K562 (cell line): ENCODE measurements around the gene FARP1. TPM values are rescaled to one million over a fixed set of nuclear protein-coding genes. Genes with fewer than 3 reads are reported as not detected.

Experiments used
- ATAC-seq: fragments of 200-7000 bp; cut with Tn5 transposase; 3 replicates; pipeline ENCODE4 v1.9.1; 2020; ENCODE audit warnings: moderate library complexity
- BruUV-seq: library from RNA; stranded (reverse); fragments of 400-500 nt; replicated peaks from 2 replicates; lab custom pipeline; 2021; lab: Mats Ljungman, UMichigan
- CTCF ChIA-PET: fragments of 300-600 bp; formaldehyde crosslinking; extraction: SDS; loops from one replicate; lab custom pipeline; 2021; ENCODE audit warnings: low intra/inter-chr PET ratio; lab: Yijun Ruan, JAX
- POLR2A ChIA-PET: fragments of 300-600, 350-650 bp; sonication (Branson Sonifier 250); formaldehyde crosslinking; extraction: SDS; loops from one replicate; lab custom pipeline; 2021; ENCODE audit warnings: antibody characterized with exemption, inconsistent platforms; lab: Yijun Ruan, JAX
- DNase-seq, 4 experiments: peaks; one replicate each; pipeline versions ENCODE4 v3.0.0 to v3.0.0-alpha.2; 2011 to 2018; ENCODE audit warnings: low spot score in 3 of 4, mixed read lengths in 3 of 4; ENCODE audit errors: extremely low read depth in 1 of 4
- FAIRE-seq: peaks from 2 replicates; lab custom pipeline; 2011; peaks lifted over from hg19 to GRCh38; lab: Jason Lieb, UNC
- H2AFZ ChIP-seq: 2 replicates; pipeline ENCODE4 v1.6.0; 2011; ENCODE audit warnings: low read depth, low read length, control low read depth, inconsistent platforms
- H3K27ac ChIP-seq: fragments of 200-600 bp; 3 replicates; pipeline ENCODE4 v1.8.0; 2011; ENCODE audit warnings: low read depth, mild to moderate bottlenecking, control low read depth, inconsistent platforms, low read length, moderate library complexity, mixed read lengths; ENCODE audit errors: extremely low read depth
- H3K27me3 ChIP-seq, 2 experiments: fragments of 300-600 bp in 1 of 2; 2 replicates in 1 of 2; 3 replicates in 1 of 2; pipeline versions ENCODE4 v1.6.0 to v1.8.0; 2011; ENCODE audit warnings: inconsistent platforms in 2 of 2, low read length in 2 of 2, mild to moderate bottlenecking in 1 of 2, mixed read lengths in 1 of 2, moderate library complexity in 1 of 2; ENCODE audit not compliant: control insufficient read depth in 2 of 2, insufficient read depth in 2 of 2
- H3K36me3 ChIP-seq: fragments of 300-600 bp; 3 replicates; pipeline ENCODE4 v1.8.0; 2011; ENCODE audit warnings: mild to moderate bottlenecking, low read length, inconsistent platforms; ENCODE audit not compliant: control insufficient read depth, insufficient read depth
- H3K4me1 ChIP-seq, 2 experiments: fragments of 200-600 bp in 1 of 2; replicated peaks in 1 of 2; 2 replicates in 1 of 2; 3 replicates in 1 of 2; pipeline versions ENCODE4 v1.5.1 to v1.8.0; 2011; ENCODE audit warnings: inconsistent platforms in 2 of 2, low read length in 2 of 2, mild to moderate bottlenecking in 1 of 2, mixed read lengths in 1 of 2, moderate library complexity in 1 of 2; ENCODE audit not compliant: control insufficient read depth in 2 of 2, insufficient read depth in 2 of 2
- H3K4me2 ChIP-seq: 2 replicates; pipeline ENCODE4 v1.6.1; 2011; ENCODE audit warnings: low read length, control low read depth, inconsistent platforms, mixed read lengths; ENCODE audit not compliant: insufficient read depth
- H3K4me3 ChIP-seq: fragments of 200-600 bp; sonication (generic), shearing (Covaris generic); 2 replicates; pipeline ENCODE4 v1.5.1; 2016; ENCODE audit warnings: control low read depth, inconsistent platforms
- H3K79me2 ChIP-seq: fragments of 200-600 bp; 3 replicates; pipeline ENCODE4 v1.8.0; 2011; ENCODE audit warnings: low read length, inconsistent platforms; ENCODE audit not compliant: control insufficient read depth, insufficient read depth
- H3K9ac ChIP-seq, 2 experiments: 2 replicates each; pipeline versions ENCODE4 v1.6.0 to v1.6.1; 2011; ENCODE audit warnings: low read depth in 2 of 2, low read length in 2 of 2, control low read depth in 1 of 2, inconsistent platforms in 1 of 2, mild to moderate bottlenecking in 1 of 2, mixed read lengths in 1 of 2; ENCODE audit not compliant: insufficient read depth in 1 of 2
- H3K9me1 ChIP-seq: one replicate; pipeline ENCODE4 v1.6.0; 2011; ENCODE audit warnings: inconsistent platforms, mild to moderate bottlenecking, low read length, moderate library complexity; ENCODE audit not compliant: control insufficient read depth, insufficient read depth
- H3K9me3 ChIP-seq: replicated peaks from 2 replicates; pipeline ENCODE4 v1.5.1; 2011; ENCODE audit warnings: low read depth, low read length, inconsistent platforms; ENCODE audit not compliant: control insufficient read depth, insufficient read depth
- H4K20me1 ChIP-seq: replicated peaks from 2 replicates; pipeline ENCODE4 v1.6.1; 2011; ENCODE audit warnings: low read length, inconsistent platforms, mixed read lengths; ENCODE audit not compliant: control insufficient read depth, insufficient read depth
- BHLHE40 ChIP-seq: IDR thresholded peaks from 2 replicates; pipeline ENCODE4 v1.6.1; 2011; ENCODE audit warnings: low read length, improper control_type of control experiment
- BRCA1 ChIP-seq, 2 experiments: fragments of 450-650 bp in 1 of 2; sonication (generic) in 1 of 2; formaldehyde crosslinking in 1 of 2; IDR thresholded peaks; 2 replicates each; pipeline versions ENCODE4 v1.5.0 to v1.6.1; 2017 to 2020; ENCODE audit warnings: mild to moderate bottlenecking in 1 of 2, missing genetic modification reagents in 1 of 2
- ELF4 ChIP-seq: fragments of 450-650 bp; formaldehyde crosslinking; IDR thresholded peaks from 2 replicates; pipeline ENCODE4 v1.4.0; 2022; ENCODE audit warnings: missing genetic modification characterization
- ETV1 ChIP-seq: fragments of 450-650 bp; conservative IDR thresholded peaks from 2 replicates; pipeline ENCODE4 v1.6.1; 2016; ENCODE audit warnings: missing genetic modification characterization, control low read depth, low read depth, missing compliant biosample characterization
- FOXJ2 ChIP-seq: fragments of 200-800 bp; sonication (Bioruptor generic); IDR thresholded peaks from 2 replicates; pipeline ENCODE4 v1.6.1; 2016; ENCODE audit warnings: missing genetic modification characterization, missing compliant biosample characterization
- MAX ChIP-seq: sonication (generic); formaldehyde crosslinking; IDR thresholded peaks from 2 replicates; pipeline ENCODE4 v1.9.0; 2022; ENCODE audit warnings: mild to moderate bottlenecking, missing genetic modification reagents
- MBD2 ChIP-seq: sonication (generic); IDR thresholded peaks from 2 replicates; pipeline ENCODE4 v1.6.1; 2016; ENCODE audit warnings: low read depth, borderline replicate concordance
- POLR2G ChIP-seq: fragments of 200-400 bp; formaldehyde crosslinking; IDR thresholded peaks from 2 replicates; pipeline ENCODE4 v1.6.1; 2017; ENCODE audit warnings: low read depth, mild to moderate bottlenecking, antibody characterized with exemption, low read length, moderate library complexity
- SAFB ChIP-seq: fragments of 200-400 bp; formaldehyde crosslinking; IDR thresholded peaks from 2 replicates; pipeline ENCODE4 v1.6.1; 2017; ENCODE audit warnings: low read depth, low read length, borderline replicate concordance
- SMAD3 ChIP-seq: fragments of 450-650 bp; formaldehyde crosslinking; conservative IDR thresholded peaks from 2 replicates; pipeline ENCODE4 v1.4.0; 2020; ENCODE audit warnings: mild to moderate bottlenecking
- SMARCC2 ChIP-seq: fragments of 450-650 bp; IDR thresholded peaks from 2 replicates; pipeline ENCODE4 v1.6.1; 2017; ENCODE audit warnings: antibody characterized with exemption, moderate library complexity, mild to moderate bottlenecking, low read depth
- TFAM ChIP-seq: fragments of 250-450 bp; sonication (Bioruptor Pico); conservative IDR thresholded peaks from 2 replicates; pipeline ENCODE4 v1.5.0; 2021; ENCODE audit warnings: mild to moderate bottlenecking, moderate library complexity
- ZEB2 ChIP-seq: fragments of 450-650 bp; IDR thresholded peaks from 2 replicates; pipeline ENCODE4 v1.6.1; 2016
- WGBS: fragments of 100-300 bp; shearing (Covaris generic); methylation state at CpG from one replicate; pipeline ENCODE4 v1.1.6; 2016; ENCODE audit warnings: low coverage, mixed read lengths; ENCODE audit not compliant: insufficient coverage; ENCODE audit errors: missing lambda C conversion rate; 5-methylcytosine and 5-hydroxymethylcytosine counted together
- in situ Hi-C: fragments of 300-500 bp; cut with MboI; formaldehyde crosslinking; loops from 4 replicates; pipeline ENCODE4 v1.15.0; 2018; ENCODE audit warnings: inconsistent platforms, mixed read lengths
- intact Hi-C: fragments of 100-400 bp; cut with micrococcal nuclease; formaldehyde crosslinking; loops from 2 replicates; pipeline ENCODE4 v1.14.2; 2022
- polyA plus RNA-seq, 8 experiments: library from polyadenylated mRNA; depleted of rRNA in 4 of 8; stranded (reverse) in 5 of 8; unstranded in 3 of 8; fragments of >200 nt; fragmentation: Nextera tagmentation in 2 of 8; fragmentation: Illumina TruSeq in 1 of 8; extraction: Ambion mirVana in 2 of 8; extraction: Trizol in 1 of 8; gene quantifications; 2 replicates each; pipeline versions ENCODE4 v1.2.1 to v1.2.3, GENCODE V29; 2011 to 2014; ENCODE audit warnings: inconsistent platforms in 1 of 8, missing spikeins in 1 of 8
- total RNA-seq, 7 experiments: library from RNA; depleted of rRNA in 6 of 7; stranded (reverse); fragments of >200 nt in 6 of 7; fragmentation: Illumina TruSeq in 2 of 7; extraction: Trizol in 2 of 7; gene quantifications; 2 replicates each; pipeline versions ENCODE4 v1.2.1 to v1.2.3, GENCODE V29; 2011 to 2021; ENCODE audit warnings: low replicate concordance in 1 of 7

Gene FARP1
- total and polyA plus RNA-seq, 9 of the 15 experiments (the other 6 are each of a cell fraction or from before 2014, with no cell fraction given) = 0.03 to 0.29 (median 0.05) TPM; not detected in 3

GRCh38 chr13:98496479-98496791, 353.5 kb downstream of the FARP1 start:
- Histone ChIP-seq H2AFZ (no peak overlapping the region), H4K20me1 (peaks cover 4% of the 10 kb centered on the region; the same call in 1 of the 2 replicates), H3K4me2 (no peak overlapping the region), H3K27me3 (no peaks in the 10 kb centered on the region), H3K9ac (no peak overlapping the region), H3K9me1 (no peaks in the 10 kb centered on the region), H3K27ac (no peak overlapping the region), H3K36me3 (no peaks in the 10 kb centered on the region), H3K79me2 (peaks cover 25% of the 10 kb centered on the region; the same call in 1 of the 3 replicates), H3K4me3 (no peak overlapping the region), H3K4me1 (peaks cover 0 to 8% of the 10 kb centered on the region in 2 experiments; a peak in 2 of 5 replicates), H3K9me3 (no peaks in the 10 kb centered on the region)
- ChIA-PET POLR2A (interaction anchor here (1.7 kb wide), 1 partner anchor 13 kb away, joined by 4 read pairs; no protein-coding TSS in a partner anchor), CTCF (no interaction called here)
- in situ Hi-C loops (no loop called here), intact Hi-C loops (no loop called here)
- ATAC-seq = no peak
- FAIRE-seq = no peak
- no peak for TF ChIP-seq FOXJ2 (tag)
- TF ChIP-seq BHLHE40 = no peak
- TF ChIP-seq MAX (CRISPR knock-in tag) = no peak
- TF ChIP-seq ZEB2 = no peak
- no peak for TF ChIP-seq SMARCC2
- no peak for TF ChIP-seq SAFB
- no peak for TF ChIP-seq POLR2G
- TF ChIP-seq TFAM (CRISPR knock-in tag) = no peak
- no peak for TF ChIP-seq MBD2
- TF ChIP-seq SMAD3 (CRISPR knock-in tag) = no peak
- no peak for TF ChIP-seq BRCA1 (IDR thresholded peaks at IDR 0.05)
- no peak for TF ChIP-seq BRCA1 (CRISPR knock-in tag; IDR thresholded peaks at IDR 0.05)
- TF ChIP-seq ELF4 (CRISPR knock-in tag) = no peak
- TF ChIP-seq ETV1 (tag) = no peak
- 66% methylated on average over 3 of the region's 3 CpGs for WGBS
- BruUV-seq = no TSS peak
- DNase-seq = no peak
